ENCODE measurements around the gene GPC6.

GPC6 gene

DNA sequence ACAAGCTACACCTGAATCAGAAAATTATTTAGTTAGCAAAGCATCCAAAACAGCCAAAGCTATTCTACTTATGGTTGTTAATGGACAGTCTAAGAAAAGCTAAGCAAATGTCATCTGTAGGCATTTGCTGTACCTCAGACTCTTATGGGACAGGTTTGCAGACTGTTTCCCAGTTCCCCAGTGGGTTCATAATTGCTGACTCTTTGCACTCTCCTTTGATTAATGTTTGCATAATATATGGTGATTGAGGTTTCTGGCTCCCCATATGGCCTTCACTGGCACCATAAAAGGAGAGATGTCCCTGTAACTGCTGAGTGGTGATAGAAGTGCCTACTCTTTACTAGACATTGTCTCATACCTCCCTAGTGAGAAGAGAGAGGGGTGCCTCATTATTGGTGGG is 142.1 kb downstream of the GPC6 start:
- DNase-seq (ENCODE audit: extremely low read depth, low read depth), result no peak
- TF ChIP-seq, protein P1, sequence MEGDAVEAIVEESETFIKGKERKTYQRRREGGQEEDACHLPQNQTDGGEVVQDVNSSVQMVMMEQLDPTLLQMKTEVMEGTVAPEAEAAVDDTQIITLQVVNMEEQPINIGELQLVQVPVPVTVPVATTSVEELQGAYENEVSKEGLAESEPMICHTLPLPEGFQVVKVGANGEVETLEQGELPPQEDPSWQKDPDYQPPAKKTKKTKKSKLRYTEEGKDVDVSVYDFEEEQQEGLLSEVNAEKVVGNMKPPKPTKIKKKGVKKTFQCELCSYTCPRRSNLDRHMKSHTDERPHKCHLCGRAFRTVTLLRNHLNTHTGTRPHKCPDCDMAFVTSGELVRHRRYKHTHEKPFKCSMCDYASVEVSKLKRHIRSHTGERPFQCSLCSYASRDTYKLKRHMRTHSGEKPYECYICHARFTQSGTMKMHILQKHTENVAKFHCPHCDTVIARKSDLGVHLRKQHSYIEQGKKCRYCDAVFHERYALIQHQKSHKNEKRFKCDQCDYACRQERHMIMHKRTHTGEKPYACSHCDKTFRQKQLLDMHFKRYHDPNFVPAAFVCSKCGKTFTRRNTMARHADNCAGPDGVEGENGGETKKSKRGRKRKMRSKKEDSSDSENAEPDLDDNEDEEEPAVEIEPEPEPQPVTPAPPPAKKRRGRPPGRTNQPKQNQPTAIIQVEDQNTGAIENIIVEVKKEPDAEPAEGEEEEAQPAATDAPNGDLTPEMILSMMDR (IDR thresholded peaks at IDR 0.05; ENCODE audit: low read depth, low read length), result no peak

DNA sequence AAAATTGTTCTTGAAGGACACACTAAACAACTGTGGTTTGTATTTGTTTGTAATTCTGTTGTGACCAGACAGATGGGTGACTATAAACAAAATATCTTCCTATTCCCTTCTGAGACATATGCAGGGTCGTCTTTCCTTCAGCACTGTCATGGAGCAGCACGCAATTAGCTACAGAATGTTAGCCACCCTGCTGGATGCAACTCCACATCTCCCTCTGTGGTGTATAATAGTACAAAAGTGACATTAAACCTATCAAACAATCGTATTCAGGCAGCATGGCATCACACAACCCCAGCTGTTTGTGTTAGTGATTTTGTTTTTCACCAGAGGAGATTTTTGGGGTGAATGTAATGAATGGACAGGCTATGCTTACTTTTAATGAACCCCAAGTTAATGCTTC is 146.2 kb downstream of the GPC6 start:
- no peak for DNase-seq (ENCODE audit: extremely low read depth, low read depth)
- TF ChIP-seq, protein P1 (IDR thresholded peaks at IDR 0.05; ENCODE audit: low read depth, low read length), result no peak

DNA sequence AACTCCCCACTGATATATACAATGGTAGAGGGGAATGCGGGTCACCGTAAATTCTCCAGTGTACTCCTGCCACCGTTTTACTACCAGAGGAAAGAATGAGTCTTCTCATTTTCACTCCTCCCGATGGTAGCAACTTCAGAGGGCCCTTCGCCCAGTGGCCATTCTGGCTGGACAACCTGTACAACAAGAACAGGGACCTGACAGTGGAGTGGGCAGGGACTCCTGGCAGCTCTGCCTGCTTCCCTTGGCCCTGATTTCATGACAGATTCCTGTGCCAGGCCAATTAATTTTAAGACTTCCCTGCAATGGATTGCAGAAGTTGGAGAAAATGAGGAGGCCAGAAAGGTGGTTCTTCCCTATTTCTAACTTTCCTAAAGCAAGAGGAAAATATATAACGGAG is 148.9 kb downstream of the GPC6 start:
- DNase-seq (ENCODE audit: extremely low read depth, low read depth), result no peak
- TF ChIP-seq, protein P1 (IDR thresholded peaks at IDR 0.05; ENCODE audit: low read depth, low read length), result no peak

DNA sequence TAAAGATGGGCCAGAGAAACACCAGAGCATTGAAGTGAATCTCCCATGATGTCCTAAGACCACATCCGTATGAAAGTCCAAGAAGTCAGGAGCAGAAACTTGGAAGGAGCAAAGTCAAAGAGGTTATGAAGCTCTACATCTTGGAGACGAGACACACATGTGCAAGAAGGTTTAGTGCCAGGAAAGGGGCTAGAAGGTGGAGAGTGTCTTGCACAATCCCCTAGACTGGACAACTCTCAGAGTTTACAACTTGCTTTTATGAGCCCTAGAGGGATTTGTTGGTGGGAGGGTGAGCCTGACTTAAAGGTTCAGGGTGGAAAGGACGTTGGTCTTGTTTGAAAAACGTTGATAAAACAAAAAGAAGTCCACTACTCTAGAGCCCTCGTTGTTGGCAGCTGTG is 150.6 kb downstream of the GPC6 start:
- TF ChIP-seq, protein P1 (IDR thresholded peaks at IDR 0.05; ENCODE audit: low read depth, low read length), result no peak
- DNase-seq (ENCODE audit: extremely low read depth, low read depth), result no peak

DNA sequence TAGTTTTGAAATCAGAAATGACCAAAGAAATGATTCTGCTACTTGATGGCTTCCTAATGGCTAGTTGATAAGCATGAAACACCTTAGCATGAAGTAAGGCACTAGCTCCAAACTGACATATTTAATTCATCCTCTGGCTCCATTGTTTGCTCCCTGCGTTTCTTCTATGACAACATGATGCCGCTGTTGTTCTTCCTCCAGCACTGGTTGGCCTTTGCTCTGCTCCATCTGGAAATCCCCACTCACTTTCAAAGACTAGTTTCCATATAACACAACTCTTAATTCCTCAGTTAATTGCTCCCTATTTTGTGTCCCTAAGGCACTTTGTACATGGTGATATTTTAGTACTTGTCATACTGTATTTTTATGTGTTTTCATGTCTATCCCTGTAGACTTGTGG is 151.6 kb downstream of the GPC6 start:
- DNase-seq (ENCODE audit: extremely low read depth, low read depth), result no peak
- TF ChIP-seq, protein P1 (IDR thresholded peaks at IDR 0.05; ENCODE audit: low read depth, low read length), result no peak

DNA sequence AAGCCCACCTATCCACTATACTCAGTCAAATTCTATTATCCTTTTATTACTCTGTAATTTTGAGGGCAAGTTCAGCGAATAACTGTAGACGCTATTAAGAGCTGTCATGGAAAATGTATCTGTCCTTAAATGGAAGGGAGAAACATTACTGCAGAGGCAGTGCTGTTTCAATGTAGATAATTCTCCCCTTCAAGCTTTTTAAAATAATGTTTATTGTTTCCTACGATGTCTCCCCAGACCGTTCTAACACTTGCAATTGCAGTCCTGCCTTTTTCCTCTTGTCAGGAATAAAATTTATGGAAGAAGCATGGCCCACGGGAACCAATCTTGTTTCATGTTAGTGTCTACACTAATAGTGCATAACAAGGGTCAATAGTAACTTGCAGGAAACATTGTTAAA is 159.5 kb downstream of the GPC6 start:
- TF ChIP-seq, protein P1 (IDR thresholded peaks at IDR 0.05; ENCODE audit: low read depth, low read length), result no peak
- no peak for DNase-seq (ENCODE audit: extremely low read depth, low read depth)

DNA sequence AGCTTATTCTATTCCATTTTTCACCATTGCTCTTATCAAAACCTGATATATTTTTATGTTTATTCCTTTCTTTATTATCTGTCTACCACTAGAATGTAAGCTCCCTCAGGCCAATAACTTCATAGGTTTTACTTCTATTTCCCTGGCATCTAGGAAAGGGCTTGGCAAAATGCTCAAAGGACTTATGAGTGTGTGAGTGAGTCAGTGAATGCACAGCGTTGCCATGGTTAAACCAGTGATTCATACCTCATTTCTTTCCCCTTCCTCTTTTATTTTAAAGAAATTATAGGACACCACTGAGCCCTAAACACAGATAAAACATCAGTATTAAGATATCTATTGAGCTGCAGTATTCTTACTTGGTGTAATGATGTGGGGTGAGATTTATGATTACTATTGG is 162.1 kb downstream of the GPC6 start:
- TF ChIP-seq, protein P1 (IDR thresholded peaks at IDR 0.05; ENCODE audit: low read depth, low read length), result no peak
- no peak for DNase-seq (ENCODE audit: extremely low read depth, low read depth)

Measured in AG09319 (cell line).